Stimulated activated CD8-positive, alpha-beta memory T cell treated with anti-CD3 and anti-CD28 coated beads, Interleukin-7, amount 100 ng/mL, for 48 hours (primary cell): ENCODE results near the gene IQCF6.
"Not testable (repeated sequence)": the region's sequence is repeated elsewhere in the genome, so short reads cannot be mapped to it uniquely, and the experiment has no call there.

Experiments used
- DNase-seq, 2 donors: peaks; one replicate each; pipeline ENCODE4 v3.0.0-alpha.2; 2020; ENCODE audit warnings: low read depth in 1 of 2; ENCODE audit errors: extremely low read depth in 1 of 2

Gene IQCF6

GRCh38 chr3:51779137-51779536, at the start of gene IQCF6:
TSS of gene IQCF6 (minus strand) at chr3:51779237. CDS start at chr3:51779224, 13 bp downstream.
- no peak for DNase-seq

- DNase-seq = no peak
Observed at GRCh38 chr3:51828297-51828696, 49.3 kb upstream of the IQCF6 start.

- no peak for DNase-seq
Observed at GRCh38 chr3:51819709-51820406, 40.8 kb upstream of the IQCF6 start.

- no peak for DNase-seq
Observed at GRCh38 chr3:51819151-51819550, 40.1 kb upstream of the IQCF6 start.

- DNase-seq = no peak
Observed at GRCh38 chr3:51817375-51817774, 38.3 kb upstream of the IQCF6 start.

GRCh38 chr3:51816723-51817122, 37.7 kb upstream of the IQCF6 start:
- no peak for DNase-seq

- DNase-seq = no peak
Observed at GRCh38 chr3:51815614-51816013, 36.6 kb upstream of the IQCF6 start.

- no peak for DNase-seq
Observed at GRCh38 chr3:51814034-51814433, 35.0 kb upstream of the IQCF6 start.

- DNase-seq = no peak
Observed at GRCh38 chr3:51813539-51813938, 34.5 kb upstream of the IQCF6 start.

GRCh38 chr3:51808934-51809333, 29.9 kb upstream of the IQCF6 start:
- DNase-seq = no peak

- no peak for DNase-seq
Observed at GRCh38 chr3:51802106-51802703, 23.2 kb upstream of the IQCF6 start.

GRCh38 chr3:51800750-51801125, 21.7 kb upstream of the IQCF6 start:
- no peak for DNase-seq

- DNase-seq = no peak
Observed at GRCh38 chr3:51799879-51800749, 21.1 kb upstream of the IQCF6 start.

- DNase-seq = no peak
Observed at GRCh38 chr3:51798411-51798963, 19.4 kb upstream of the IQCF6 start.

GRCh38 chr3:51796854-51797253, 17.8 kb upstream of the IQCF6 start:
- peak in 1 of 2 donors; percentile 24 for DNase-seq

GRCh38 chr3:51794206-51794605, 15.2 kb upstream of the IQCF6 start:
- DNase-seq = no peak

- no peak for DNase-seq
Observed at GRCh38 chr3:51792206-51792605, 13.2 kb upstream of the IQCF6 start.

- no peak for DNase-seq
Observed at GRCh38 chr3:51789437-51789836, 10.4 kb upstream of the IQCF6 start.

GRCh38 chr3:51787576-51787975, 8.5 kb upstream of the IQCF6 start:
- DNase-seq = not testable (repeated sequence)

GRCh38 chr3:51786267-51786666, 7.2 kb upstream of the IQCF6 start:
- no peak for DNase-seq

- DNase-seq = no peak
Observed at GRCh38 chr3:51778554-51778953, 483 bp downstream of the IQCF6 start.
